ENCODE data around the gene IFT27.

The IFT27 gene

GRCh38 chr22:36781656-36782627 is 6.0 kb upstream of the IFT27 start:
- peak; percentile 88 for TF ChIP-seq CTCF (IDR thresholded peaks at IDR 0.05; ENCODE audit: low read depth, low read length)
- H3K4me3 ChIP-seq (ENCODE audit: low read depth, low read length), result no peak overlapping the region

- TF ChIP-seq CTCF (IDR thresholded peaks at IDR 0.05; ENCODE audit: low read depth, low read length), result no peak
- no peak overlapping the region for H3K4me3 ChIP-seq (ENCODE audit: low read depth, low read length)
These were observed 2.1 kb upstream of the IFT27 start for GRCh38 chr22:36778020-36778419.

GRCh38 chr22:36776722-36777121 is 803 bp upstream of the IFT27 start:
- TF ChIP-seq CTCF (IDR thresholded peaks at IDR 0.05; ENCODE audit: low read depth, low read length), result no peak
- H3K4me3 ChIP-seq (ENCODE audit: low read depth, low read length), result peak overlapping the region; percentile 39

- H3K4me3 ChIP-seq (ENCODE audit: low read depth, low read length), result peak overlapping the region; percentile 70
- TF ChIP-seq CTCF (IDR thresholded peaks at IDR 0.05; ENCODE audit: low read depth, low read length), result no peak
These were observed 344 bp downstream of the IFT27 start for GRCh38 chr22:36775586-36775963.

GRCh38 chr22:36773935-36774334 is 2.0 kb downstream of the IFT27 start:
- no peak overlapping the region for H3K4me3 ChIP-seq (ENCODE audit: low read depth, low read length)
- peak; percentile 13; the same call in 1 of the 2 replicates for TF ChIP-seq CTCF (IDR thresholded peaks at IDR 0.05; ENCODE audit: low read depth, low read length)

GRCh38 chr22:36772451-36772850 is 3.5 kb downstream of the IFT27 start:
- no peak for TF ChIP-seq CTCF (IDR thresholded peaks at IDR 0.05; ENCODE audit: low read depth, low read length)
- H3K4me3 ChIP-seq (ENCODE audit: low read depth, low read length), result no peak overlapping the region

GRCh38 chr22:36771356-36772063 is 4.4 kb downstream of the IFT27 start:
- no peak overlapping the region for H3K4me3 ChIP-seq (ENCODE audit: low read depth, low read length)
- TF ChIP-seq CTCF (IDR thresholded peaks at IDR 0.05; ENCODE audit: low read depth, low read length), result no peak
